ENCODE measurements around the gene PNKD. TPM values are rescaled to one million over a fixed set of nuclear protein-coding genes. Genes with fewer than 3 reads are reported as not detected.

The PNKD gene
- total and polyA plus RNA-seq, 2 of the 8 experiments (the other 6 are each of a cell fraction or from before 2014, with no cell fraction given): 43.9 to 65.4 TPM

GRCh38 chr2:218229851-218230250 is 40.5 kb upstream of the PNKD start (continued):
- TF ChIP-seq ATF3 (IDR thresholded peaks at IDR 0.05; ENCODE audit: insufficient read depth, low read depth, low read length) (no peak), MAX (IDR thresholded peaks at IDR 0.05) (no peak), KDM4A (IDR thresholded peaks at IDR 0.05; ENCODE audit: low read depth, low read length, severe bottlenecking) (no peak), EP300 (IDR thresholded peaks at IDR 0.05; ENCODE audit: borderline replicate concordance in 1 of 2, low read depth in 2 of 2, low read length in 2 of 2) (no peak), HDAC6 (IDR thresholded peaks at IDR 0.05; ENCODE audit: low read depth, low read length) (no peak)
